Central memory CD8-positive, alpha-beta T cell (primary cell): ENCODE results near the gene ZFHX3.
"Not testable (repeated sequence)": the region's sequence is repeated elsewhere in the genome, so short reads cannot be mapped to it uniquely, and the experiment has no call there.

ENCODE experiments used
- ATAC-seq: fragments of 150-1000 bp; cut with Tn5 transposase; replicated peaks from 2 replicates; pipeline ENCODE4 v1.10.0; 2022; ENCODE audit warnings: mild to moderate bottlenecking, moderate FRiP score, moderate number of reproducible peaks; ENCODE audit not compliant: poor library complexity, severe bottlenecking; ENCODE audit errors: extremely low read depth
- DNase-seq, 2 donors: peaks; one replicate each; pipeline ENCODE4 v3.0.0; 2021; ENCODE audit warnings: low spot score in 2 of 2
- H3K27ac Mint-ChIP-seq: one replicate; pipeline ENCODE4 v1.8.0; 2022; ENCODE audit warnings: low read depth, mild to moderate bottlenecking, moderate library complexity, mixed read lengths
- H3K27me3 Mint-ChIP-seq: one replicate; pipeline ENCODE4 v1.8.0; 2022; ENCODE audit warnings: mixed read lengths
- H3K36me3 Mint-ChIP-seq: one replicate; pipeline ENCODE4 v1.8.0; 2022; ENCODE audit warnings: mild to moderate bottlenecking, moderate library complexity, mixed read lengths; ENCODE audit not compliant: insufficient read depth
- H3K4me1 Mint-ChIP-seq: one replicate; pipeline ENCODE4 v1.8.0; 2022; ENCODE audit warnings: mixed read lengths
- H3K4me3 Mint-ChIP-seq: one replicate; pipeline ENCODE4 v1.8.0; 2022; ENCODE audit warnings: mild to moderate bottlenecking, moderate library complexity, mixed read lengths
- H3K9me3 Mint-ChIP-seq: one replicate; pipeline ENCODE4 v1.8.0; 2022; ENCODE audit warnings: mixed read lengths

Gene ZFHX3

DNA sequence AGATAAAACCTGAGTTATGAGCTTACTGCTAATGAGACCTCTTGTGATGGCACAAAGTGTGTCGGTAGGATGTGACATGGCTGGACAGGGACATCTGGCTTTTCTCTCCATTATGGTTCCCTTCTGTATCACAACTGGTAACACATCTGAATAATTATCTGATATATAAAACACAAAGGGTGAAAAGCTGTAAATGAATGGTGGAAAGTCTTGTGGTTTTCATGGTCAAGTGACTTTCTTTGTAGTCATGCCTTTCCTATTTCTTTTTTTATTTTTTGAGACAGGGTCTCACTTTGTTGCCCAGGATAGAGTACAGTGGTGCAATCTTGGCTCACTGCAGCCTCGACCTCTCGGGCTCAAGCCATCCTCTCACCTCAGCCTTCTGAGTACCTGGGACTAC lies 35.3 kb upstream of the ZFHX3 start:
- Mint-ChIP-seq H3K36me3 (no peaks in the 10 kb centered on the region), H3K9me3 (peaks cover 5% of the 10 kb centered on the region), H3K27me3 (no peaks in the 10 kb centered on the region), H3K4me3 (no peak overlapping the region), H3K4me1 (no peaks in the 10 kb centered on the region), H3K27ac (no peak overlapping the region)
- ATAC-seq = no peak
- no peak for DNase-seq

DNA sequence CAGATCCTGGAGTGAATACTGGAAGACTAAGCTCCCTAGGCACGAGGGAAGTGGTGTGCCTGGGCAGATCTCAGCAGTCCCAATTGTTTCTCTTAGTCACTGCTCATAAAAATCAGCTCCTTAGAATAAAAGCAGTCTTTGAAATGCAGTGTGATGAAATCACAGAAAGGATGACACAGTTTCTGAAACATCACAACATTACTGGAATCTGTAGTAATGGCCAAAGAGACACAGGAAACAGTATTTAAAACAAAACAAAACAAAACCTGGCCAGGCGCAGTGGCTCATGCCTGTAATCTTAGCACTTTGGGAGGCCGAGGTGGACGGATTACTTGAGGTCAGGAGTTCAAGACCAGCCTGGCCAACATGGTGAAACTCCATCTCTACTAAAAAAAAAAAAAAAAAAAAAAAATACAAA lies 34.7 kb upstream of the ZFHX3 start:
- not testable (repeated sequence) for H3K27ac Mint-ChIP-seq, H3K4me3 Mint-ChIP-seq, DNase-seq, ATAC-seq, H3K9me3 Mint-ChIP-seq, H3K4me1 Mint-ChIP-seq, H3K27me3 Mint-ChIP-seq, H3K36me3 Mint-ChIP-seq

- H3K4me3 Mint-ChIP-seq = no peak overlapping the region
- no peak overlapping the region for H3K27ac Mint-ChIP-seq
- DNase-seq (no peak), ATAC-seq (no peak)
- H3K4me1 Mint-ChIP-seq = no peaks in the 10 kb centered on the region
- H3K36me3 Mint-ChIP-seq = no peaks in the 10 kb centered on the region
- H3K27me3 Mint-ChIP-seq = no peaks in the 10 kb centered on the region
- peaks cover 4% of the 10 kb centered on the region for H3K9me3 Mint-ChIP-seq
These were observed 33.0 kb upstream of the ZFHX3 start for GRCh38 chr16:73080931-73081330.

GRCh38 chr16:73076324-73076810 lies 28.4 kb upstream of the ZFHX3 start:
- H3K27me3 Mint-ChIP-seq = peaks cover 6% of the 10 kb centered on the region
- no peak overlapping the region for H3K27ac Mint-ChIP-seq
- DNase-seq = no peak
- H3K4me1 Mint-ChIP-seq = no peaks in the 10 kb centered on the region
- H3K9me3 Mint-ChIP-seq = no peaks in the 10 kb centered on the region
- H3K36me3 Mint-ChIP-seq = no peaks in the 10 kb centered on the region
- ATAC-seq = no peak
- H3K4me3 Mint-ChIP-seq = no peak overlapping the region

GRCh38 chr16:73074382-73074781 lies 26.5 kb upstream of the ZFHX3 start:
- no peak for ATAC-seq
- Mint-ChIP-seq H3K4me1 (no peaks in the 10 kb centered on the region), H3K9me3 (no peaks in the 10 kb centered on the region), H3K4me3 (no peak overlapping the region), H3K36me3 (no peaks in the 10 kb centered on the region), H3K27ac (no peak overlapping the region), H3K27me3 (peaks cover 24% of the 10 kb centered on the region)
- DNase-seq = no peak

DNA sequence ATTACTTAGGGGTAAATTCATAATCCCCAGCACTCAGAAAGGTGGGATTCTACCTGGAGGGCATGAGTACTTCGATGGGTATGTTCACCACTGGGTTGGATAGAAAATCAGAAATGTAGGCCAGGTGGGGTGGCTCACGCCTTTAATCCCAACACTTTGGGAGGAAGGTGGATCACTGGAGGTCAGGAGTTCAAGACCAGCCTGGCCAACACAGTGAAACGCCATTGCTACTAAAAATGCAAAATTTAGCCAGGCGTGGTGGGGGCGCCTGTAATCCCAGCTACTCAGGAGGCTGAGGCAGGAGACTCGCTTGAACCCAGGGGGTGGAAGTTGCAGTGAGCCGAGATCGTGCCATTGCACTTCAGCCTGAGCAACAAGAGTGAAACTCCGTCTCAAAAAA lies 24.1 kb upstream of the ZFHX3 start:
- H3K27ac Mint-ChIP-seq, DNase-seq, H3K9me3 Mint-ChIP-seq, H3K4me1 Mint-ChIP-seq, H3K36me3 Mint-ChIP-seq, H3K4me3 Mint-ChIP-seq, ATAC-seq: not testable (repeated sequence)
- H3K27me3 Mint-ChIP-seq = peaks cover 33% of the 10 kb centered on the region

- Mint-ChIP-seq H3K27me3 (peaks cover 33% of the 10 kb centered on the region), H3K36me3 (no peaks in the 10 kb centered on the region), H3K9me3 (no peaks in the 10 kb centered on the region), H3K4me1 (no peaks in the 10 kb centered on the region), H3K4me3 (no peak overlapping the region), H3K27ac (no peak overlapping the region)
- DNase-seq = no peak
- ATAC-seq = no peak
These were observed 23.4 kb upstream of the ZFHX3 start for GRCh38 chr16:73071131-73071940.

DNA sequence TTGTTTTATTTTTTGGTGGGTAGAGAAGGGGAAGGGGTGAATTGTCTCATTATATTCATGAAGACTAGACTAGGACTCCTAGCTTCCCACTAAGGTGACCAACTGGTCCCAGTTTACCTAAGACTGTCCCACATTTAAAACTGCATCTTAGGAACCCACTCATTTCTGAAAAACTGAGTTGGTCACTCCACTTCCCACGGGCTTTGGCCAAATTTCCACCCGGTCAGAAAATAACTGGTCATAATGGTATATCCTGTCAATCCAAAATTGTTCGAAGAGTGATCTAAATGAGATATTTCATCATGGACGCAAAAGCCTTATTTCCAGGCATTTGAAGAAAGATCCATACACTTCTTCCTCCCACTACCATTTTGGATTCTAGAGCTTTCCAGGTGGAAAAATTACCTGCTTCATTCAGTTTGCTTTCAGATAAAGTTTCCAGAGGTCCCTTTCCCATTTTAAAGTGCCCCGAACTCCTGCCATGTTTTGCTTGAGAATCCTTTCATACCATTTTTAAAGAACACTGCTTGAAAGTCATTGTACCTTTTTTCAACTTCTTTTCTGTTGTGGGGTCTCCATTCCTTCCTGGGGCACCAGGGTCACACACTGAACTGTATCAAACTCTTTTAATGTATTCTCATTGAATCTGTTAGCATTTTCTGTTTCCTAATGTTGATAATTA lies 21.8 kb upstream of the ZFHX3 start:
- Mint-ChIP-seq H3K4me3 (no peak overlapping the region), H3K4me1 (no peaks in the 10 kb centered on the region), H3K9me3 (no peaks in the 10 kb centered on the region), H3K27ac (no peak overlapping the region), H3K27me3 (peaks cover 33% of the 10 kb centered on the region), H3K36me3 (no peaks in the 10 kb centered on the region)
- no peak for ATAC-seq
- DNase-seq = no peak

DNA sequence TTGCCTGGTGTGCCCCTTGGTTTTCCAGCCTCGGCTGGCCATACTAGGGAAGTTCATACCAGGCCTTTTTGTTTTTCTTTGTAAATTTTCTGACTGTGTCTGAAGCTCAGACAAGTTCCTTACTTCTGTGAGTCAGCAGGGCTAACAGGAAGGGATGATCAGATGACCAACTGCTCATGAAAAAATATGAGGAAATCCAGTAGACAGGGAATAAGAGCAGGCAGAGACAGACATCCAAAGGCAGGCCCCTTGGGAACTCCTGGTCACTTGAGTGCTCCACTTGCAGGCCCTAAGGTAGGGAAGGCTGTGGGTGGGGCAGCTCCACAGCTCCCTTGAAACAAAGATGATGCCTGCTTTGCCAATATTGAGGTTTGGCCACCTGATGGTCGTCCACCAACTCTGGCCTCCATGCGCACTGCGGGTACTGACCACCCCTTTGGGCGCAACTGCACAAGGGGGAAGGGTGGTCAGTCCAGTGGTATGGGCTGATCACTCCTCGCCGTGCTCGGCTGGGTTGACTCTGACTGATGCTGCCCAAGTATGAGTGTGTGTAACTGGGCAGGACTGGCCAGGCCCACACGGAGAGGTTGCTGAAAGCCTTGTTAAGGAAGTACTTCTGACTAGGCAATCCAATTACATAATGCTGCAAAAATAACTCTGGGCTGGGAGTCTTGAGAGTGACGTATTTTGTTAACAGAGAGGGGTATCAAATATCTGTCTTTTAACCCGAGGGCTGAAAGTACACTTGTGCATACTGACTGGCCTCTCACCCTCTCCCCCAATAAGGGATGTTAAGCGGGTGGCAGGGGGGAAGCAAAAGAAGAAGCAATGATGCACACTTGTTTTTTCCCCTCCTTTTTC lies 20.8 kb upstream of the ZFHX3 start:
- Mint-ChIP-seq H3K36me3 (no peaks in the 10 kb centered on the region), H3K27ac (no peak overlapping the region), H3K4me1 (no peaks in the 10 kb centered on the region), H3K27me3 (peaks cover 40% of the 10 kb centered on the region), H3K4me3 (no peak overlapping the region), H3K9me3 (no peaks in the 10 kb centered on the region)
- DNase-seq (no peak), ATAC-seq (no peak)

DNA sequence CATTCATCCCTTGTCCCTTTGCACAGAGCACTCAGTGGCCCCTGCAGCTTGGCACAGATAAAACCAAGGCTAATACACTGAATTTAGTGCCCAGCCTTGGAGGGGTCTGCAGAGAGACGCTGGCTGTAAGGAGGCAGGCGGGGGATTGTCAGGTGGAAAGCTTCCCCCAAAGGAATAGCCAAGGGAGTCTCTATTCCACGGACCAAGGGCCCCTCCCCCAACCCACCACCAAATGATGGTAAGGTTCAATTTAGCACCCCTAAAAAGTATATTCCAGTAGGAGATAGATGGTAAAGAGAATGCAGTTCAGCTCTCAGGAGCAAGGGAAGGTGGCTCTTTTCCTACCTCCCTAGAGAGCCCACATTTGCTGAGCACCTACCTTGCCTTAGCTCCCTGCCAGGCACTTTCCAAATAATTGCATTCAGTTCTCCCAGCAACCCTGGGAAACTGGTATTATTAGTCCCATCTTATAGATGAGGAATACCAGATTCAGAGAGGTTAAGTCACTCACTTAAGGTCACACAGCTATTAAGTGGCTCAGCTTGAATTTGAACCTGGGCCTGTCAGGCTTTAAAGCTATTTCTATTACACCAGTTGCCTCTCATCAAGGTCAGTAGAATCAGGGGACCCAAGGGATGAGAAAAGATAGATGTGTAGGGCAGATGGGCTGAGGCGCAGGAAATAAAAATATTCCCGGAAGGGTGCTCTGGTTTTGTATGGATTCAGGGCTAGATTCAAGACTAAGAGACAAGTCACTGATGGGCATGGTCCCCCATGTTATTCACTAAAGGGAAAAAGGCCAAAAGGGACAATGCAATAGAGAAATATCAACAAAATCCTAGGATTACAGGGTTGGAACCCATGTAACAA lies 20.0 kb upstream of the ZFHX3 start:
- H3K9me3 Mint-ChIP-seq = no peaks in the 10 kb centered on the region
- H3K4me1 Mint-ChIP-seq = no peaks in the 10 kb centered on the region
- DNase-seq (no peak), ATAC-seq (no peak)
- H3K27ac Mint-ChIP-seq = no peak overlapping the region
- no peaks in the 10 kb centered on the region for H3K36me3 Mint-ChIP-seq
- no peak overlapping the region for H3K4me3 Mint-ChIP-seq
- peaks cover 48% of the 10 kb centered on the region for H3K27me3 Mint-ChIP-seq

DNA sequence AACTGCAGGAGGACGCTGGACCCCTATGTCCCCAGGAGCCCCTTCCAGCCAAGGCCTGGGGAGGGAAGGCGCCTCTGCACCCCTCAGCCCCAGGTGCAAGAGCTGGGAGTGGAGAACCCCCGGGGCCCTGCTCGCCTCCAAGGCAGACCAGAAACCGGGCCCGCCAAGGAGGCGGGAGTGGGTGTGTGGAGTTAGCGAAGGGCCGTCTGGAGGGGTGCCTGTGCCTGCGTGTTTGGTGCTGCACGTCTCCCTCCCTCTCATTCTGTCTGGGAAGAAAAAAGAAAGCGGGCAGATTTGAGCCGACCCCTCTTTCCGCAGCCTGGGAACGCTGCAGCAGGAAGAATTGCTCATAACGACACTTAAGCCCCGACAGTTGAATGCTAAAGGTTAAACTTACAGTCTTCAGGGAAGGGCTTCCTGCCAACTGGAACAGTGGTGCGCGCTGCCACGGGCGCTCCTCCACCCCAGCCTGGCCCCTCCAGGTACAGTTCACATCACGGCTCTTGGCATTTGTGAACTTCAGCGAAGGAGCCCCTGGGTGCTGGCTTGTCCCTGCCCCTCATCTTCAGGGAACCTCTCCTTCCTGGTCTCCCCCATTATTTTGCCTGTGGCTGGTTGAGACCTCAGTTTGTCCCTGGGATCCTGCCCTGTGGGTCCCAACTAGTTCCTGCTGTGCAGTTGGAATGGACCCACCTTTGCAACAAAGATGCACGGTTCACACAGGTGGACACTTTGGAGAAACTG lies 19.2 kb upstream of the ZFHX3 start:
- H3K36me3 Mint-ChIP-seq = no peaks in the 10 kb centered on the region
- ATAC-seq (no peak), DNase-seq (no peak)
- no peak overlapping the region for H3K4me3 Mint-ChIP-seq
- no peaks in the 10 kb centered on the region for H3K9me3 Mint-ChIP-seq
- peaks cover 5% of the 10 kb centered on the region for H3K4me1 Mint-ChIP-seq
- peaks cover 56% of the 10 kb centered on the region for H3K27me3 Mint-ChIP-seq
- H3K27ac Mint-ChIP-seq = no peak overlapping the region
